ENCODE results near the gene PDE4D. TPM values are rescaled to one million over a fixed set of nuclear protein-coding genes. Genes with fewer than 3 reads are reported as not detected.
A peak's percentile ranks its signal among the peaks of the same experiment; 100 is the strongest.

Gene PDE4D
- total RNA-seq, 1 donor from 2014 or later = 14.2 TPM

GRCh38 chr5:59543821-59544442, 349.6 kb downstream of the PDE4D start:
- no peak overlapping the region for H3K9ac ChIP-seq (ENCODE audit: low read length)
- Mint-ChIP-seq H3K4me3 (ENCODE audit: unreplicated experiment) (no peak overlapping the region), H3K27ac (ENCODE audit: unreplicated experiment) (no peak overlapping the region)

GRCh38 chr5:59542851-59543820, 350.4 kb downstream of the PDE4D start:
- Histone ChIP-seq H3K4me1 (ENCODE audit: insufficient read depth, low read length) (no peaks in the 10 kb centered on the region), H3K36me3 (ENCODE audit: insufficient read depth, low read length) (no peaks in the 10 kb centered on the region), H3K9ac (ENCODE audit: low read length) (no peak overlapping the region), H3K27me3 (ENCODE audit: insufficient read depth, low read length) (no peaks in the 10 kb centered on the region), H3K4me2 (ENCODE audit: low read length) (no peak overlapping the region), H4K20me1 (ENCODE audit: insufficient read depth, low read length) (no peaks in the 10 kb centered on the region), H3K9me3 (ENCODE audit: insufficient read depth, low read depth, low read length) (no peaks in the 10 kb centered on the region), H3K27ac (ENCODE audit: low read depth, low read length) (no peak overlapping the region), H2AFZ (ENCODE audit: low read depth, low read length) (no peak overlapping the region), H3K79me2 (ENCODE audit: insufficient read depth, low read length) (no peaks in the 10 kb centered on the region), H3K4me3 (ENCODE audit: insufficient read depth, low read depth, low read length) (no peak overlapping the region)
- no peaks in the 10 kb centered on the region for H3K9me3 Mint-ChIP-seq (ENCODE audit: unreplicated experiment)
- H3K4me3 Mint-ChIP-seq (ENCODE audit: unreplicated experiment) = no peak overlapping the region
- H3K27me3 Mint-ChIP-seq (ENCODE audit: low read depth, unreplicated experiment) = no peaks in the 10 kb centered on the region
- H3K4me1 Mint-ChIP-seq (ENCODE audit: low read depth, unreplicated experiment) = peaks cover 16% of the 10 kb centered on the region
- DNase-seq (ENCODE audit: low read depth) (peak; percentile 90), FAIRE-seq (no peak)
- TF ChIP-seq CTCF (IDR thresholded peaks at IDR 0.05; ENCODE audit: insufficient read depth, low read depth, low read length) = no peak
- no peak for TF ChIP-seq EZH2 (IDR thresholded peaks at IDR 0.05; ENCODE audit: insufficient read depth, low read length)
- no peak overlapping the region for H3K27ac Mint-ChIP-seq (ENCODE audit: unreplicated experiment)
- no peaks in the 10 kb centered on the region for H3K36me3 Mint-ChIP-seq (ENCODE audit: low read depth, unreplicated experiment)

More at GRCh38 chr5:59543821-59544442, 349.6 kb downstream of the PDE4D start:
- no peaks in the 10 kb centered on the region for H4K20me1 ChIP-seq (ENCODE audit: insufficient read depth, low read length)
- no peak overlapping the region for H3K4me3 ChIP-seq (ENCODE audit: insufficient read depth, low read depth, low read length)
- H3K9me3 Mint-ChIP-seq (ENCODE audit: unreplicated experiment) = no peaks in the 10 kb centered on the region
- no peaks in the 10 kb centered on the region for H3K27me3 ChIP-seq (ENCODE audit: insufficient read depth, low read length)
- H3K9me3 ChIP-seq (ENCODE audit: insufficient read depth, low read depth, low read length) = no peaks in the 10 kb centered on the region
- peaks cover 16% of the 10 kb centered on the region for H3K4me1 Mint-ChIP-seq (ENCODE audit: low read depth, unreplicated experiment)
- no peak overlapping the region for H2AFZ ChIP-seq (ENCODE audit: low read depth, low read length)
- DNase-seq (ENCODE audit: low read depth) (no peak), FAIRE-seq (no peak)
- H3K4me1 ChIP-seq (ENCODE audit: insufficient read depth, low read length) = no peaks in the 10 kb centered on the region
- TF ChIP-seq CTCF (IDR thresholded peaks at IDR 0.05; ENCODE audit: insufficient read depth, low read depth, low read length) (no peak), EZH2 (IDR thresholded peaks at IDR 0.05; ENCODE audit: insufficient read depth, low read length) (no peak)
- H3K36me3 Mint-ChIP-seq (ENCODE audit: low read depth, unreplicated experiment) = no peaks in the 10 kb centered on the region
- H3K36me3 ChIP-seq (ENCODE audit: insufficient read depth, low read length) = no peaks in the 10 kb centered on the region
- H3K27me3 Mint-ChIP-seq (ENCODE audit: low read depth, unreplicated experiment) = no peaks in the 10 kb centered on the region
- no peaks in the 10 kb centered on the region for H3K79me2 ChIP-seq (ENCODE audit: insufficient read depth, low read length)
- no peak overlapping the region for H3K4me2 ChIP-seq (ENCODE audit: low read length)
- H3K27ac ChIP-seq (ENCODE audit: low read depth, low read length) = no peak overlapping the region

All from astrocyte (in vitro differentiated cells and primary cell).